Activated CD8-positive, alpha-beta T cell treated with anti-CD3 and anti-CD28 coated beads for 36 hours (primary cell): ENCODE results near the gene IGLON5. TPM values are rescaled to one million over a fixed set of nuclear protein-coding genes. Genes with fewer than 3 reads are reported as not detected.
A peak's percentile ranks its signal among the peaks of the same experiment; 100 is the strongest.

Source experiments
- ATAC-seq: fragments of 200-7000 bp; cut with Tn5 transposase; one replicate; pipeline ENCODE4 v1.10.0; 2021; ENCODE audit warnings: mild to moderate bottlenecking, moderate library complexity
- CTCF ChIA-PET: fragments of 350-600 bp; sonication (Branson Sonifier 250); formaldehyde crosslinking; loops from one replicate; lab custom pipeline; 2021; ENCODE audit warnings: antibody characterized with exemption; lab: Charles Lee
- POLR2A ChIA-PET: fragments of 350-600 bp; sonication (Branson Sonifier 250); formaldehyde crosslinking; loops from one replicate; lab custom pipeline; 2021; ENCODE audit warnings: antibody characterized with exemption; lab: Charles Lee
- DNase-seq: peaks from one replicate; pipeline ENCODE4 v3.0.0-alpha.2; 2020
- H3K27ac Mint-ChIP-seq: one replicate; pipeline ENCODE4 v1.8.0; 2021; ENCODE audit warnings: mild to moderate bottlenecking, mixed read lengths
- H3K27me3 Mint-ChIP-seq: one replicate; pipeline ENCODE4 v1.8.0; 2021; ENCODE audit warnings: mixed read lengths
- H3K36me3 Mint-ChIP-seq: one replicate; pipeline ENCODE4 v1.8.0; 2021; ENCODE audit warnings: low read depth, mixed read lengths
- H3K4me1 Mint-ChIP-seq: one replicate; pipeline ENCODE4 v1.8.0; 2021; ENCODE audit warnings: low read depth, mixed read lengths
- H3K4me3 Mint-ChIP-seq: one replicate; pipeline ENCODE4 v1.8.0; 2021; ENCODE audit warnings: mild to moderate bottlenecking, moderate library complexity, mixed read lengths
- H3K9me3 Mint-ChIP-seq: one replicate; pipeline ENCODE4 v1.8.0; 2021; ENCODE audit warnings: mixed read lengths
- CTCF ChIP-seq: fragments of 200-600 bp; IDR thresholded peaks from one replicate; pipeline ENCODE4 v1.8.0; 2022; ENCODE audit warnings: antibody characterized with exemption, mild to moderate bottlenecking
- intact Hi-C: fragments of 100-400 bp; cut with micrococcal nuclease; formaldehyde crosslinking; loops from one replicate; pipeline ENCODE4 v1.10.0; 2022
- total RNA-seq, 2 experiments: library from RNA; stranded (reverse); gene quantifications; one replicate each; pipeline ENCODE4 v1.2.3, GENCODE V29; 2021

Gene IGLON5
- total RNA-seq, 2 experiments from 2014 or later, result 0.16 to 0.23 TPM

- ChIA-PET CTCF (no interaction called here), POLR2A (interaction anchor here (0.8 kb wide), 1 partner anchor 17 kb away, joined by 3 read pairs; no protein-coding TSS in a partner anchor)
- Mint-ChIP-seq H3K4me3 (no peak overlapping the region), H3K36me3 (peaks cover 25% of the 10 kb centered on the region), H3K27ac (no peak overlapping the region), H3K4me1 (no peaks in the 10 kb centered on the region), H3K9me3 (no peaks in the 10 kb centered on the region), H3K27me3 (no peaks in the 10 kb centered on the region)
- no peak for TF ChIP-seq CTCF
- ATAC-seq (no peak), DNase-seq (no peak)
- intact Hi-C loops, result no loop called here
Measured at GRCh38 chr19:51346742-51347141, 35.3 kb downstream of the IGLON5 start.

- no peak for TF ChIP-seq CTCF
- DNase-seq, result no peak
- intact Hi-C loops, result no loop called here
- POLR2A ChIA-PET, result interaction anchor here (0.8 kb wide), 1 partner anchor 16 kb away, joined by 3 read pairs; no protein-coding TSS in a partner anchor
- no peak overlapping the region for H3K27ac Mint-ChIP-seq
- no peaks in the 10 kb centered on the region for H3K27me3 Mint-ChIP-seq
- no peak overlapping the region for H3K4me3 Mint-ChIP-seq
- peaks cover 31% of the 10 kb centered on the region for H3K36me3 Mint-ChIP-seq
- no peak for ATAC-seq
- CTCF ChIA-PET, result no interaction called here
- H3K9me3 Mint-ChIP-seq, result no peaks in the 10 kb centered on the region
- H3K4me1 Mint-ChIP-seq, result no peaks in the 10 kb centered on the region
Measured at GRCh38 chr19:51347209-51347928, 35.9 kb downstream of the IGLON5 start.

GRCh38 chr19:51351266-51351990 lies 40.0 kb downstream of the IGLON5 start:
- no peak overlapping the region for H3K4me3 Mint-ChIP-seq
- no peak for TF ChIP-seq CTCF
- peaks cover 13% of the 10 kb centered on the region for H3K4me1 Mint-ChIP-seq
- ATAC-seq (no peak), DNase-seq (no peak)
- no peaks in the 10 kb centered on the region for H3K9me3 Mint-ChIP-seq
- peaks cover 42% of the 10 kb centered on the region for H3K36me3 Mint-ChIP-seq
- POLR2A ChIA-PET, result interaction anchor here (0.9 kb wide), 1 partner anchor 14 kb away, joined by 3 read pairs; no protein-coding TSS in a partner anchor
- no peaks in the 10 kb centered on the region for H3K27me3 Mint-ChIP-seq
- H3K27ac Mint-ChIP-seq, result peak overlapping the region; percentile 25
- CTCF ChIA-PET, result interaction anchor here (0.7 to 1.6 kb wide), 3 partner anchors 13 to 795 kb away, joined by 3 to 4 read pairs (median 3); no protein-coding TSS in a partner anchor
- intact Hi-C loops, result no loop called here

- no peak for ATAC-seq
- Mint-ChIP-seq H3K27ac (no peak overlapping the region), H3K36me3 (peaks cover 42% of the 10 kb centered on the region), H3K4me1 (peaks cover 17% of the 10 kb centered on the region), H3K4me3 (no peak overlapping the region), H3K27me3 (no peaks in the 10 kb centered on the region), H3K9me3 (no peaks in the 10 kb centered on the region)
- POLR2A ChIA-PET, result no interaction called here
- intact Hi-C loops, result no loop called here
- no peak for DNase-seq
- CTCF ChIA-PET, result no interaction called here
- no peak for TF ChIP-seq CTCF
Measured at GRCh38 chr19:51352783-51353360, 41.4 kb downstream of the IGLON5 start.
